Measurements from ENCODE around the gene TMEM184A.

The TMEM184A gene

GRCh38 chr7:1567049-1567771, 11.2 kb upstream of the TMEM184A start:
- no peak for DNase-seq

DNA sequence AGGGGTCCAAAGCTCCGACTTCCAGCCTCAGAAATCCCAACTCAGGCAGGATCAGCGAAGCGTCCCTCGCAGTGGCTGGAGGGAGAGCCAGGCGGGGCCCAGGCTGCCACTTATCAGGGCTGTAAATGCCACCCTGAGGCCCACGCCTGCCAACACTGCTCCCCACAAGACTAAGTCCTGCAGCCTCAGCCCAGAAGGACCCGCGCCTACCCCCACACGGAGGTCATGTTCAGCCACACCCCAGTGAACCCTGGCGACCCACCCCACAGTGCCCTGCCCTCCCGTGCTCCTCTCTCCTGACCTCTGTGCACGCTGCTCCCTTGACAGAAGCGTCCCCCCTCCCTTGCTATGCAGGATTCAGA, 10.7 kb upstream of the TMEM184A start:
- no peak for DNase-seq

DNA sequence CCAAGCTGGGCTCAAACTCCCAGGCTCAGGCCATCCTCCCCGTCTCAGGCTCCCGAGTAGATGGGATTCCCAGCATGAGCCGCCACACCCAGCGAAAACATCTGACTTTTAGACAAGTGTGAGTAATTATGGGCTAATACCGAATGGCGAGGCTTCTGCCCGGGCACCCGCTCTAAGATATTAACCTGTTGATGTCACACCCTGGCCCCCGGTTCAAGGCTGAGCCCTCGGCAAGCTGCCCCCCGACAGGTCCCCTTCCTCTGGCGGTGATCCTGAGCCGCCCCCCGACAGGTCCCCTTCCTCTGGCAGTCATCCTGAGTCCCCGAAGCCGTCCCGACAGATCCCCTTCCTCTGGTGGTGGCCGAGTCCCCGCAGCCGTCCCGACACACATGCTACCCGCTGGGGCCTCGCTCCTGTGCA, 8.6 kb upstream of the TMEM184A start:
- DNase-seq: no peak

- no peak for DNase-seq
Measured at GRCh38 chr7:1563981-1564602, 8.1 kb upstream of the TMEM184A start.

DNA sequence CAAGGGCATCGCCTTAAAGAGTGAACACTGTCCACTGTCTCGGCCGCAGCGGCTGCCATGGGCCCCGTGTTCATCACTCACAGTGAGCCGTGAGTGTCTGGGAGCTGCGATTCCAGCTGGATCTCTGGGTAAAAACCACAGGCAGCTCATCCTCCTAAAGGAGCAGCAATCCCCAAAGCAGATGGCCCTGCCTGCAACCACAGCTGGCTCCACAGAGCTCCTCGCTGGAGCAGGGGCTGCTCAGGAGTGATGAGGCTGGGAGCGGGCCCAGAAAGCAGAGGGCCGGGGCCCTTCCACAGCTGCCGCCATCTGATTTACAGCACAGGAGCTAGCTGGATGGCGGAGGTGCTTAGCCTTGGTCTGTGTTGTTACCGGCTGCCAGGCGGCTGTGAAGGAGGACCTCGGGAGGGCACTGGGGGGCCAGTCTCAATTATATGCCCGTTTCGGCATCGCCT, 6.6 kb upstream of the TMEM184A start:
- DNase-seq: no peak

DNA sequence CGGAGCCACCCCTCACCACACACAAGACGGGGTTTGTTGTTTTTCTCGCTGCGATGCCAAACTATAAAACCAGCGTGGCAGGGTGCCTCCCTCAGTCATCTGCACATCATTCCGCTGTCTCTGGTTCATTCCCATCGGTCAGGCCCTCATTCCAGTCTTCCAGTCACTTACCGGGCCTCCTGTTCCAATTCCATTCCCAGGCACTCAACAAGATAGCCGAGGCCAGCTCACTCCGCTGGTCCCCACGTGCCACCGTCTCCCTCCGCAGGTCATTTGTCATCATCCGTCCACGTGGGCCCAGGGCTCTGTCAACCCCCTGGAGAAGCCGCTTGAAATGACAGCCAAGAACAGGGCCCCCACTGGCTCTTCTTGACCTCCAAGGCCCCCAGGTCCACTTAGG, 6.1 kb upstream of the TMEM184A start:
- no peak for DNase-seq

GRCh38 chr7:1561036-1561940, 5.3 kb upstream of the TMEM184A start:
- DNase-seq: no peak

DNA sequence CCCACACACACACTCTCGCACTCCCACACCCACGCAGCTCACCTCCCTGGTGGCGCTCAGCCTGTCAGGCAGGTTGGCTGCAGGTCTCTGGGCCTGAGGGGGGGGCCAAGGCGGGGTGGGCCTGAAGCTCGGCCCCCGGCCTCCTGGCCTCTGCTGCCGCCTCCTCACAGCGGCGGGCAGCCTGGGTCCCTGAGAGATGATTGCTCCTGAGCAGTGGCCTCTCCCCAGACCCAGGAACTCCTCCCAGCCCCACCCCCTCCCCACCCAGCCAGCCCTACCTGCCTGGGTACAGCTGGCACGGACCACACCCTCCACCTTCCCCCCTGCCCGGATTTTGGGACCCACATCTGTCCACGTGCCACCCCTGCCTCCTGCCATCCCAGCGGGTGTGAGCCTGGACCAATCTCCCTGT, 4.6 kb upstream of the TMEM184A start:
- no peak for DNase-seq

DNA sequence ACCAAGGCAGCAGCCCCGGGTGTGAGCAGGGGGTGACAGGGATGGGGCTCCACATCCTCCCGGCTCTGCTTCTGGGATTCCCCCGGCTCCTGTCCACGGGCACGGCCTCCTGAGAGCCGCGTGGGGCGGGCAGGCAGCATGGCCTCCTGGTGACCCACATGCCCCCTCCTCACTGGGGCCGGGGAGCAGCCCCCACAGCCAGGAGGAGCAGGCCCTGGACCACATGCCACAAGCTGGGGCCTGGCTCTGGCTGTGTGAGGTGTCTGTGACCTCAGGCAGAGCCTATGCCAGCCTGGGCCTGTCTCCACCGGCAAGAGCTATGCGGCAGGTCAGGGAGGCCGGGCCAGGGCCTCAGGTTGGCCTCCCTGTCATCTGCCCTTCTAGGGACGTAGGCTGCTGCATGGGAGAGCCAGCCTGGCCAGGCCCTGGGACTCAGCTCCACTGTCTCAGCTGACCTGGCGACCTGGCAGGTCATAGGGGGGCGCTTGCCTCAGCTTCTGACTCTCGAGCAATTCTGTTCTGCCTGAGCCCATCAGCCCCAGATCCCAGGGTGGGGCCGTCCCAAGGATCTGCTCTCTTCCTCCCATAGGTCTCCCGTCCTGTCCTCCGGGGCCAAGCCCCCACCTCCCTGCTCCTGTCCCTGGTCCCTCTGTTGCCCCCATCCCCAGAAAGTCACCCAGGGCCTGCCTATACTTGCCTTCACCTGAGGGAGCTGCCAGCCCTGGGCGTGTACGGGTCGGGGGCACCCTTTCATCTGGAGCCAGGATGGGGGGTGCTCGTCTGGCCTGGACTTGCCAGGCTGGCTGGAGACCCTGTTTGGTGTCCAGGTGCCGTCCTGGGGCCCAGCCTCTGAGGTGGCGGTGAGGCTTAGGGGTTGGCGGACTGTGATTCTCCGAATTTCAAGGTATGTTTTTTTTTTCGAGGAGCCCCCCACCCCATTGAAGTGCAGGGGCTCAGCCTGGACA, 3.9 kb upstream of the TMEM184A start:
- DNase-seq: no peak

- DNase-seq: no peak
Measured at GRCh38 chr7:1558841-1559625, 3.0 kb upstream of the TMEM184A start.

DNA sequence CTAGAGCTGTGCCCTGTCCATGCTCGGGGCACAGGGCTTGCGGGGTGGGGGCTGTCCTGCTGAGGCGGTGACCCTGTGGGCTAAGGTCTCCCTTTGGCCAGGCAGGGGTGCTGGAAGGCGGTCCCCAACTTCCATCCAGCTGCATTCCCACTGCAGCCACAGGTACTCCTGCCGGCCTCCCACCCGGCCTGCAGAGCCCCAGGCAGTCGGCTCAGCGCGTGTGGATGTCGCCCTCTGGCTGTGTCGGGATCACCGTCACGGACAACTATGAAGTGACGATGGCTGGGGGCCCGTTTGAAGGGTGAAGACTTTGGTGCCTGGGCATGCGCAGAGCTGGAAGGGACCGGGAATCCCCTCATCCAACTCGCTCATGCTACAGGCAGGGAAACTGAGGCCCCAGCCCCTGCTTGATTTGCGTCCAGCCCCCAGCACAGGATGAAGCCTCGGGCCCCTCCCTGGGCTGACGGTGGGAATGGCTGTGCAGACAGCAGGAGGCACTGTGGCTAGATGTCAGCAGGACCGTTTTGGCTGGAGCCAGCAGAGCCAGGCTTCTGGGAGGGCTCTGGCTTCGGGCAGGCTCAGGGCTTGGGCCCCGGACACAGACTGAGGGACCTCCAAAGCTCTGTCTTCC, 2.3 kb upstream of the TMEM184A start:
- no peak for DNase-seq

DNA sequence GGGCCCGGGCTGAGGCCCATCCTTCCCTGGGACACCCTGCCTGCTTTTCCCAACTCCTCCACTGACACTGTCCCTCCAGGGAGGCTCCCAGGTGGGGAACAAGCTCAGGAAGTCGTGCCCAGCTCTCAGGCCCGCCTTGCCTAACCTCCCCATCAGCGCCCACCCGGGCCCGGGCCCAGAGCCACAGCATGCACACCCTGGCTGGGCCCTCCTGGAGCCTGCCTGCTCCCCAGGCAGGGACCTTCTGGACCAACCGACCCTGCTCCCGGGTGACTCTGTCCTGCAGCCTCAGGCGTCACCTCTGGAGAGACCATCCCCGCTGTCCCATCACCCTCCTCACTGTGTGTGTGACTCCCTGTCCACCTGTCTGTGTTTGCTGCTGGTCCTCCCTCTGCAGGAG, 1.8 kb upstream of the TMEM184A start:
- DNase-seq: no peak

GRCh38 chr7:1557006-1557405, 1.0 kb upstream of the TMEM184A start:
- DNase-seq: no peak

DNA sequence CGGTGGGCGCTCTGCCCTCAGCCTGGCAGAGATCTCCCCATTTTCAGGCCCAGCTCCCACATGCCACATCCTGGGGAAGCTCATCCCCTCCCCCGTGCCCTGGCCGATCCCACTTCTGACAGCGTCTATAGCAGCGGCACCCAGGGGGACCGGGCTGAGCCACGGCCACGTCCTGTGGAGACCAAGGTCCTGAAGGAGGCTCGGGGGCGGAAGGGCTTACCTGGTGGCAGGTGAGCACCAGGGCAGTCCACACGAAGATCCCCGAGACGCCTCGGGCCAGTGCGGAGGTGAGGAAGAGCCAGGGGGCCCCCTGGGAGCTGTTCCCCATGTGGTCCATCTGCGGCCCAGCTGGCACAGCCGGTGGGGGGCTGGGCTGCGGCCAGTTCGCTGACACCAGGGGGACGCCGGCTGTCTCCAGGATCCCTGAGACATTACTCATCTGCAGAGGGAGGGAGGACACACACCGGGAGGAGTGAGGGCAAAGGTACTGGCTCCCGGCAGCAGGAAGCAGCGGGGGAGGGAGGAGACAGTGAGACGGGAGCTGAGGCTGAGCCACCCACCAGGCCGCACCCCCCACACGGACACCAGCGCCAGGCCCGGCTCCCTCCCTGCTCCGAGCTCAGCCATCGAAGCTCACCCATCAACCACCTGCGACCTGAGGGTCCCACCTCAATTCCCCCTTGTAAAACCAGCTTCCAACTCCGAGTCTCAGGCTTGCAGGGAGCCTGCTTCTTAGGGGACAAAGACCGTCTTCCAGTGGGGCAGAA, 776 bp downstream of the TMEM184A start:
- DNase-seq: no peak

GRCh38 chr7:1554333-1555045, 1.5 kb downstream of the TMEM184A start:
- DNase-seq: no peak

- no peak for DNase-seq
Measured at GRCh38 chr7:1553512-1554210, 2.3 kb downstream of the TMEM184A start.

- DNase-seq: no peak
Measured at GRCh38 chr7:1552200-1552599, 3.8 kb downstream of the TMEM184A start.

GRCh38 chr7:1550846-1551155, 5.2 kb downstream of the TMEM184A start:
- no peak for DNase-seq
